HCT116 (cell line): ENCODE measurements around the gene CIRBP. TPM values are rescaled to one million over a fixed set of nuclear protein-coding genes. Genes with fewer than 3 reads are reported as not detected.

Source experiments
- ATAC-seq: fragments of 200-7000 bp; cut with Tn5 transposase; 2 replicates; pipeline ENCODE4 v1.9.1; 2020; ENCODE audit warnings: mild to moderate bottlenecking, moderate library complexity
- BruUV-seq: library from RNA; stranded (reverse); fragments of 400-500 nt; replicated peaks from 2 replicates; lab custom pipeline; 2021; lab: Mats Ljungman, UMichigan
- CTCF ChIA-PET: fragments of 300-600 bp; sonication (Branson Sonifier 250); formaldehyde crosslinking; loops from one replicate; lab custom pipeline; 2021; ENCODE audit warnings: antibody characterized with exemption; lab: Charles Lee
- POLR2A ChIA-PET: fragments of 300-600, 350-600 bp; sonication (Branson Sonifier 250); formaldehyde crosslinking; loops from one replicate; lab custom pipeline; 2021; ENCODE audit warnings: antibody characterized with exemption; lab: Charles Lee
- RAD21 ChIA-PET, 2 experiments: fragments of 300-600 bp; sonication (Branson Sonifier 250); formaldehyde crosslinking; loops; one replicate each; lab custom pipeline; 2023; ENCODE audit warnings: low total read pairs in 2 of 2; ENCODE audit not compliant: uncharacterized antibody in 2 of 2, unreplicated experiment in 2 of 2, low non-redundant PET in 1 of 2; lab: Charles Lee
- DNase-seq: peaks from one replicate; pipeline ENCODE4 v3.0.0-alpha.2; 2010; ENCODE audit warnings: low read depth, low spot score
- H2AFZ ChIP-seq: fragments of 200-600 bp; shearing (Covaris generic), sonication (generic); 2 replicates; pipeline ENCODE4 v1.6.1; 2017; ENCODE audit warnings: low read depth, mixed run types, mixed read lengths, antibody characterized with exemption, low read length; ENCODE audit not compliant: poor library complexity, severe bottlenecking
- H3K27ac ChIP-seq: 2 replicates; pipeline ENCODE4 v1.5.1; 2012; ENCODE audit warnings: low read depth, low read length
- H3K27me3 ChIP-seq: fragments of 200-600 bp; sonication (generic); 2 replicates; pipeline ENCODE4 v1.6.1; 2016; ENCODE audit warnings: mixed run types, low read length, mixed read lengths; ENCODE audit not compliant: insufficient read depth
- H3K36me3 ChIP-seq, 2 experiments: fragments of 200-500 bp in 1 of 2; fragments of 200-600 bp in 1 of 2; sonication (Bioruptor generic) in 1 of 2; sonication (generic) in 1 of 2; 2 replicates each; pipeline versions ENCODE4 v1.5.1 to v1.6.1; 2014 to 2016; ENCODE audit warnings: low read length in 2 of 2, inconsistent platforms in 1 of 2, mixed read lengths in 1 of 2, mixed run types in 1 of 2; ENCODE audit not compliant: insufficient read depth in 2 of 2, control insufficient read depth in 1 of 2
- H3K4me1 ChIP-seq, 2 experiments: fragments of 200-600 bp in 1 of 2; sonication (generic) in 1 of 2; 2 replicates each; pipeline versions ENCODE4 v1.5.1 to v1.6.1; 2012 to 2017; ENCODE audit warnings: low read length in 2 of 2, inconsistent platforms in 1 of 2, mild to moderate bottlenecking in 1 of 2, mixed read lengths in 1 of 2, mixed run types in 1 of 2, moderate library complexity in 1 of 2; ENCODE audit not compliant: insufficient read depth in 2 of 2, control insufficient read depth in 1 of 2
- H3K4me2 ChIP-seq: fragments of 200-600 bp; sonication (generic); 2 replicates; pipeline ENCODE4 v1.6.1; 2017; ENCODE audit warnings: mixed run types, low read length, mixed read lengths
- H3K4me3 ChIP-seq, 2 experiments: fragments of 200-600 bp in 1 of 2; sonication (generic) in 1 of 2; replicated peaks in 1 of 2; 2 replicates each; pipeline ENCODE4 v1.5.1; 2011 to 2016; ENCODE audit warnings: low read length in 2 of 2, control low read depth in 1 of 2, low read depth in 1 of 2, mild to moderate bottlenecking in 1 of 2, mixed read lengths in 1 of 2, mixed run types in 1 of 2
- H3K79me2 ChIP-seq: fragments of 200-600 bp; sonication (generic); 2 replicates; pipeline ENCODE4 v1.6.1; 2017; ENCODE audit warnings: mild to moderate bottlenecking, mixed run types, low read length, moderate library complexity, mixed read lengths; ENCODE audit not compliant: insufficient read depth
- H3K9ac ChIP-seq: fragments of 200-600 bp; sonication (generic); 2 replicates; pipeline ENCODE4 v1.6.1; 2016; ENCODE audit warnings: low read length, mixed read lengths
- H3K9me2 ChIP-seq: fragments of 200-600 bp; sonication (generic), shearing (Covaris generic); 2 replicates; pipeline ENCODE4 v1.6.1; 2017; ENCODE audit warnings: mixed run types, mild to moderate bottlenecking, moderate library complexity; ENCODE audit not compliant: insufficient read depth
- H3K9me3 ChIP-seq, 2 experiments: fragments of 200-500 bp in 1 of 2; fragments of 200-600 bp in 1 of 2; sonication (Bioruptor generic) in 1 of 2; sonication (generic) in 1 of 2; 2 replicates each; pipeline ENCODE4 v1.6.1; 2014 to 2017; ENCODE audit warnings: low read length in 2 of 2, mixed read lengths in 2 of 2, inconsistent platforms in 1 of 2, low read depth in 1 of 2, mild to moderate bottlenecking in 1 of 2, mixed run types in 1 of 2, moderate library complexity in 1 of 2; ENCODE audit not compliant: control insufficient read depth in 1 of 2, insufficient read depth in 1 of 2
- H4K20me1 ChIP-seq: fragments of 200-600 bp; sonication (generic), shearing (Covaris generic); 2 replicates; pipeline ENCODE4 v1.6.1; 2017; ENCODE audit warnings: mixed run types, mild to moderate bottlenecking, moderate library complexity; ENCODE audit not compliant: insufficient read depth
- EGR1 ChIP-seq: IDR thresholded peaks from 2 replicates; pipeline ENCODE4 v1.6.1; 2012; ENCODE audit warnings: low read depth
- intact Hi-C: fragments of 100-400 bp; cut with micrococcal nuclease; formaldehyde crosslinking; loops from 2 replicates; pipeline ENCODE4 v1.10.0; 2022
- total RNA-seq: library from RNA; stranded (reverse); gene quantifications from one replicate; pipeline ENCODE4 v1.2.1, GENCODE V29; 2021; ENCODE audit not compliant: unreplicated experiment
- TF ChIP-seq, protein P1 (sequence below): IDR thresholded peaks from 2 replicates; pipeline ENCODE4 v1.6.1; 2012
- TF ChIP-seq, protein P2 (sequence below): IDR thresholded peaks from 2 replicates; pipeline ENCODE4 v1.6.1; 2012; ENCODE audit warnings: low read depth
- TF ChIP-seq, protein P3 (sequence below): IDR thresholded peaks from 2 replicates; pipeline ENCODE4 v1.6.1; 2011; ENCODE audit warnings: mild to moderate bottlenecking, low read length, moderate library complexity; ENCODE audit not compliant: insufficient replicate concordance; ENCODE audit errors: extremely low read depth

CIRBP gene
- total RNA-seq, 1 experiment from 2014 or later, result 276 TPM

DNA sequence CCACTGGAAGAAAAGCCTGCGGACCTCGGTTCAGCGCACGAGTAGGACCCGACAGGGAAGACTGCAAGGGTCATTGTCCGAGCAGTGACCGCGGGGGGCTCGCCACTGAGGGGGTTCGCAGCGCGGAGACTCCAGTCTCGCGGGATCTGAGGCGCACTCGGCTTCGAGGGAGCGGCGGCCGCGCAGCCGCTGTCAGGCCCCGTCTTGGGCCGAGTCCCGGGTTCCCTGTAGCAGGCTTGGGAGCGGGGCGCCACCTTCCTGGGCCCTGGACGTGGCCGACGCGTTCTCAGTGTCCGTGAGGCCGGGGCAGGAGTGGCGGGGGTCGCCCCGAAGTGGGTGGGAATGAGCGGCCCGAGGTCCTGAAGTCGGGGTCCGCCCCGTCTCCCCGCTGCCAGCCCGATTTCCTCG, 5.7 kb downstream of the CIRBP start:
- CTCF ChIA-PET, result interaction anchor here (1.0 to 2.7 kb wide), 3 partner anchors 9 to 31 kb away, joined by 6 to 31 read pairs (median 13); no protein-coding TSS in a partner anchor
- Histone ChIP-seq H3K9me2 (no peaks in the 10 kb centered on the region), H3K9me3 (no peaks in the 10 kb centered on the region), H4K20me1 (no peaks in the 10 kb centered on the region), H3K4me2 (peak overlapping the region; percentile 99), H3K4me3 (peak overlapping the region; percentile 84 to 85), H3K27ac (peak overlapping the region; percentile 100), H3K9ac (peak overlapping the region; percentile 97), H3K79me2 (peaks cover 68% of the 10 kb centered on the region), H2AFZ (no peak overlapping the region), H3K36me3 (peaks cover 27 to 40% of the 10 kb centered on the region in 2 experiments; a peak in 3 of 4 replicates), H3K27me3 (no peaks in the 10 kb centered on the region), H3K4me1 (peaks cover 26 to 57% of the 10 kb centered on the region in 2 experiments)
- intact Hi-C loops, result loop anchor here (10.0 kb wide), 1 partner anchor 130 kb away; the partner anchor contains the start of genes DAZAP1 and GAMT
- DNase-seq (no peak), ATAC-seq (peak; percentile 21)
- TF ChIP-seq, protein P1, sequence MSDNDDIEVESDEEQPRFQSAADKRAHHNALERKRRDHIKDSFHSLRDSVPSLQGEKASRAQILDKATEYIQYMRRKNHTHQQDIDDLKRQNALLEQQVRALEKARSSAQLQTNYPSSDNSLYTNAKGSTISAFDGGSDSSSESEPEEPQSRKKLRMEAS, result 0 out of 2 replicates have a peak, but pooled peaks have one; percentile 5
- TF ChIP-seq, protein P2, sequence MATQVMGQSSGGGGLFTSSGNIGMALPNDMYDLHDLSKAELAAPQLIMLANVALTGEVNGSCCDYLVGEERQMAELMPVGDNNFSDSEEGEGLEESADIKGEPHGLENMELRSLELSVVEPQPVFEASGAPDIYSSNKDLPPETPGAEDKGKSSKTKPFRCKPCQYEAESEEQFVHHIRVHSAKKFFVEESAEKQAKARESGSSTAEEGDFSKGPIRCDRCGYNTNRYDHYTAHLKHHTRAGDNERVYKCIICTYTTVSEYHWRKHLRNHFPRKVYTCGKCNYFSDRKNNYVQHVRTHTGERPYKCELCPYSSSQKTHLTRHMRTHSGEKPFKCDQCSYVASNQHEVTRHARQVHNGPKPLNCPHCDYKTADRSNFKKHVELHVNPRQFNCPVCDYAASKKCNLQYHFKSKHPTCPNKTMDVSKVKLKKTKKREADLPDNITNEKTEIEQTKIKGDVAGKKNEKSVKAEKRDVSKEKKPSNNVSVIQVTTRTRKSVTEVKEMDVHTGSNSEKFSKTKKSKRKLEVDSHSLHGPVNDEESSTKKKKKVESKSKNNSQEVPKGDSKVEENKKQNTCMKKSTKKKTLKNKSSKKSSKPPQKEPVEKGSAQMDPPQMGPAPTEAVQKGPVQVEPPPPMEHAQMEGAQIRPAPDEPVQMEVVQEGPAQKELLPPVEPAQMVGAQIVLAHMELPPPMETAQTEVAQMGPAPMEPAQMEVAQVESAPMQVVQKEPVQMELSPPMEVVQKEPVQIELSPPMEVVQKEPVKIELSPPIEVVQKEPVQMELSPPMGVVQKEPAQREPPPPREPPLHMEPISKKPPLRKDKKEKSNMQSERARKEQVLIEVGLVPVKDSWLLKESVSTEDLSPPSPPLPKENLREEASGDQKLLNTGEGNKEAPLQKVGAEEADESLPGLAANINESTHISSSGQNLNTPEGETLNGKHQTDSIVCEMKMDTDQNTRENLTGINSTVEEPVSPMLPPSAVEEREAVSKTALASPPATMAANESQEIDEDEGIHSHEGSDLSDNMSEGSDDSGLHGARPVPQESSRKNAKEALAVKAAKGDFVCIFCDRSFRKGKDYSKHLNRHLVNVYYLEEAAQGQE, result no peak
- no peak for TF ChIP-seq EGR1
- TF ChIP-seq, protein P3, sequence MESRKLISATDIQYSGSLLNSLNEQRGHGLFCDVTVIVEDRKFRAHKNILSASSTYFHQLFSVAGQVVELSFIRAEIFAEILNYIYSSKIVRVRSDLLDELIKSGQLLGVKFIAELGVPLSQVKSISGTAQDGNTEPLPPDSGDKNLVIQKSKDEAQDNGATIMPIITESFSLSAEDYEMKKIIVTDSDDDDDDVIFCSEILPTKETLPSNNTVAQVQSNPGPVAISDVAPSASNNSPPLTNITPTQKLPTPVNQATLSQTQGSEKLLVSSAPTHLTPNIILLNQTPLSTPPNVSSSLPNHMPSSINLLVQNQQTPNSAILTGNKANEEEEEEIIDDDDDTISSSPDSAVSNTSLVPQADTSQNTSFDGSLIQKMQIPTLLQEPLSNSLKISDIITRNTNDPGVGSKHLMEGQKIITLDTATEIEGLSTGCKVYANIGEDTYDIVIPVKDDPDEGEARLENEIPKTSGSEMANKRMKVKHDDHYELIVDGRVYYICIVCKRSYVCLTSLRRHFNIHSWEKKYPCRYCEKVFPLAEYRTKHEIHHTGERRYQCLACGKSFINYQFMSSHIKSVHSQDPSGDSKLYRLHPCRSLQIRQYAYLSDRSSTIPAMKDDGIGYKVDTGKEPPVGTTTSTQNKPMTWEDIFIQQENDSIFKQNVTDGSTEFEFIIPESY, result peak; percentile 47
- POLR2A ChIA-PET, result interaction anchor here (0.9 to 2.1 kb wide), 7 partner anchors 9 to 253 kb away, joined by 3 to 12 read pairs (median 5); partner anchors contain the start of genes ATP5F1D and RNU6-2
- BruUV-seq, result no TSS peak
- RAD21 ChIA-PET, result no interaction called here
